ENCODE results near the gene ENTPD6.

- TF ChIP-seq, protein P1, sequence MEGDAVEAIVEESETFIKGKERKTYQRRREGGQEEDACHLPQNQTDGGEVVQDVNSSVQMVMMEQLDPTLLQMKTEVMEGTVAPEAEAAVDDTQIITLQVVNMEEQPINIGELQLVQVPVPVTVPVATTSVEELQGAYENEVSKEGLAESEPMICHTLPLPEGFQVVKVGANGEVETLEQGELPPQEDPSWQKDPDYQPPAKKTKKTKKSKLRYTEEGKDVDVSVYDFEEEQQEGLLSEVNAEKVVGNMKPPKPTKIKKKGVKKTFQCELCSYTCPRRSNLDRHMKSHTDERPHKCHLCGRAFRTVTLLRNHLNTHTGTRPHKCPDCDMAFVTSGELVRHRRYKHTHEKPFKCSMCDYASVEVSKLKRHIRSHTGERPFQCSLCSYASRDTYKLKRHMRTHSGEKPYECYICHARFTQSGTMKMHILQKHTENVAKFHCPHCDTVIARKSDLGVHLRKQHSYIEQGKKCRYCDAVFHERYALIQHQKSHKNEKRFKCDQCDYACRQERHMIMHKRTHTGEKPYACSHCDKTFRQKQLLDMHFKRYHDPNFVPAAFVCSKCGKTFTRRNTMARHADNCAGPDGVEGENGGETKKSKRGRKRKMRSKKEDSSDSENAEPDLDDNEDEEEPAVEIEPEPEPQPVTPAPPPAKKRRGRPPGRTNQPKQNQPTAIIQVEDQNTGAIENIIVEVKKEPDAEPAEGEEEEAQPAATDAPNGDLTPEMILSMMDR (IDR thresholded peaks at IDR 0.05): no peak
- TF ChIP-seq POLR2A (IDR thresholded peaks at IDR 0.05): no peak
Observed at GRCh38 chr20:25237610-25238318, 42.3 kb downstream of the ENTPD6 start.

Measured in prostate gland (tissue), 2 donors.